SU-DHL-6 (cell line): ENCODE results near the gene LRIG3.
"Not testable (repeated sequence)": the region's sequence is repeated elsewhere in the genome, so short reads cannot be mapped to it uniquely, and the experiment has no call there.

Experiments
- EZH2phosphoT487 ChIP-seq: fragments of 200-600 bp; sonication (generic), shearing (Covaris generic); conservative IDR thresholded peaks from 2 replicates; pipeline ENCODE4 v1.6.1; 2018; ENCODE audit warnings: mild to moderate bottlenecking, antibody characterized with exemption, low read length, moderate library complexity, mixed read lengths
- TF ChIP-seq, protein P1 (sequence below): fragments of 200-600 bp; sonication (generic); IDR thresholded peaks from one replicate; pipeline ENCODE4 v1.5.1; 2017; ENCODE audit warnings: antibody characterized with exemption, mild to moderate bottlenecking, low read length, moderate library complexity; ENCODE audit not compliant: insufficient read depth, poor library complexity, severe bottlenecking

DNA sequence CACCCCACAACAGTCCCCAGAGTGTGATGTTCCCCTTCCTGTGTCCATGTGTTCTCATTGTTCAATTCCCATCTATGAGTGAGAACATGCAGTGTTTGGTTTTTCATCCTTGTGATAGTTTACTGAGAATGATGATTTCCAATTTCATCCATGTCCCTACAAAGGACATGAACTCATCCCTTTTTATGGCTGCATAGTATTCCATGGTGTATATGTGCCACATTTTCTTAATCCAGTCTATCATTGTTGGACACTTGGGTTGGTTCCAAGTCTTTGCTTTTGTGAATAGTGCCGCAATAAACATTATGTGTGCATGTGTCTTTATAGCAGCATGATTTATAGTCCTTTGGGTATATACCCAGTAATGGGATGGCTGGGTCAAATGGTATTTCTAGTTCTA, 17.6 kb downstream of the LRIG3 start:
- TF ChIP-seq, protein P1, sequence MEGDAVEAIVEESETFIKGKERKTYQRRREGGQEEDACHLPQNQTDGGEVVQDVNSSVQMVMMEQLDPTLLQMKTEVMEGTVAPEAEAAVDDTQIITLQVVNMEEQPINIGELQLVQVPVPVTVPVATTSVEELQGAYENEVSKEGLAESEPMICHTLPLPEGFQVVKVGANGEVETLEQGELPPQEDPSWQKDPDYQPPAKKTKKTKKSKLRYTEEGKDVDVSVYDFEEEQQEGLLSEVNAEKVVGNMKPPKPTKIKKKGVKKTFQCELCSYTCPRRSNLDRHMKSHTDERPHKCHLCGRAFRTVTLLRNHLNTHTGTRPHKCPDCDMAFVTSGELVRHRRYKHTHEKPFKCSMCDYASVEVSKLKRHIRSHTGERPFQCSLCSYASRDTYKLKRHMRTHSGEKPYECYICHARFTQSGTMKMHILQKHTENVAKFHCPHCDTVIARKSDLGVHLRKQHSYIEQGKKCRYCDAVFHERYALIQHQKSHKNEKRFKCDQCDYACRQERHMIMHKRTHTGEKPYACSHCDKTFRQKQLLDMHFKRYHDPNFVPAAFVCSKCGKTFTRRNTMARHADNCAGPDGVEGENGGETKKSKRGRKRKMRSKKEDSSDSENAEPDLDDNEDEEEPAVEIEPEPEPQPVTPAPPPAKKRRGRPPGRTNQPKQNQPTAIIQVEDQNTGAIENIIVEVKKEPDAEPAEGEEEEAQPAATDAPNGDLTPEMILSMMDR: not testable (repeated sequence)
- TF ChIP-seq EZH2phosphoT487: not testable (repeated sequence)
